HG03108 (cell line): Measurements from ENCODE around the gene ADGRG3.

Source experiments
- ATAC-seq: cut with Tn5 transposase; IDR thresholded peaks from one replicate; pipeline ENCODE4 v1.9.1; 2021; ENCODE audit warnings: moderate library complexity; ENCODE audit not compliant: unreplicated experiment

Gene ADGRG3

DNA sequence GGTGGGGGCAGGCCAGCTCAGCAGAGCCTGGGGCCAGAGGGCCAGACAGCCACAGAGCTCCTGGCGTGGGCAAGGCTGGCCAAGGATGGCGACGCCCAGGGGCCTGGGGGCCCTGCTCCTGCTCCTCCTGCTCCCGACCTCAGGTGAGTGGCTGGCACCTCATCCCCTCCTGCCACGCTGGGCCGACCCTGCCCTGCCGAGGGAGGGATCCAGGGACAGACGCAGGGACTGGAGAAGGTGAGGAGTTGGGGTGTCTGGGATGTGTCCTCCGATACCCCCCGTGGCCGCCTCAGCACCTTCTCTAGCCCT is at the start of gene ADGRG3:
ADGRG3 (plus strand) TSS at position 44 of the 309 bp plus-strand sequence; CDS start at position 86, 42 bp downstream.
- no peak for ATAC-seq

DNA sequence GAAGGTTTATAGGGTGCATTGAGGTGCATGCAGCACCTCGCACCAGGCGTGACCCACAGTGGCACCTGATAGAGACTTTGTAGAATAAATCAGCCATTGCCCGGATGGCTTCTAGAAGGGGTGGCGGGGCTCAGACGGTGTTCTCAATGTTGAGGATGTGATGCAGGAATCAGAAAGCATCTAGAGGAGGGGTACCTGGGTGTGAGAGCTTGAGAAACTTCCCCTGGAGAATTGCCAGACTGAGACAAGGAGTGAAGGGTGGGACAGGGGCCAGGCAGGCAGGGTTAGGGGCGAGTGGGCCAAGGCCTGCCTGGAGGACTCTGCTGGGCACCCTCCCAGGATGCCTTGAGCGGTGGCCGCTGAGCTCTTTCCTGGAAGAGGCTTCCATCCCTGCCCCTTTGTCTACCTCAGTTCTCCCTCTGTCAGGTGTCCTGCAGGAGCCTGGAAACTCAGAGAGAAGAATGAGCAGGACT is 48.9 kb upstream of the ADGRG3 start:
- no peak for ATAC-seq

GRCh38 chr16:57619606-57620334 is 48.3 kb upstream of the ADGRG3 start:
- ATAC-seq = no peak

GRCh38 chr16:57620335-57621231 is 47.5 kb upstream of the ADGRG3 start:
- ATAC-seq = no peak

DNA sequence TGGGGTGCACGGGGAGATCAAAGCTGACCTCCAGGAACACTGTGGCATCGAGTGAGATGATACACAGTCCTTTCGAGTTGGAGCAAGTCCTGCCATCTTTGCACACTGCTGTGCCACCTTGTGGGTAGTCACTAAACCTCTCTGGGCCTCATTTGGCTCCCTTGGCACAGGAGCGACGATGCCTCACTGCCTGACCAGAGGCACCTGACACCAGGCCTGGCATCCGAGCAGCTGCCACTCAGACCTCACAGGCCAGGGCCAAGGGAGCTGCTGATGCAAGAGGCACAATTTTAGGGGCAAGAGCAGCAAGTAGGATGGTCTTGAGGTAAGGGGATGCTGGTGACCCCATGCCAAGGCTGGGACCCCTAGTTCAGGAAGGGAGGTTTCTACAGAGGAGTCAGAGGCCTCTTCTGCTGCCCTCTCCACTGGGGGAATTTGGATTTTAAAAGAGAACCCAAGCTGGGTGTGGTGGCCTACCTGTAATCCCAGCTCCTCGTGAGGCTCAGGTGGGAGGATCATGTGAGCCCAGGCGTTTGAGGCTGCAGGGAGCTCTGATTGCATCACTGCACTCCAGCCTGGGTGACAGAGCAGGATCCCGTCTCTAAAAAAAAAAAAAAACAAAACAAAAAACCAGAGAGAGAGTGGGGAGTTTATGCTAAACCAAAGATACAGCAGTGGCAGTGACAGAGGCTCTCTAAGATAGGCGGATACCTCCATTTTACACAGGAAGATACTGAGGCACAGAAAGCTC is 46.4 kb upstream of the ADGRG3 start:
- ATAC-seq = no peak

DNA sequence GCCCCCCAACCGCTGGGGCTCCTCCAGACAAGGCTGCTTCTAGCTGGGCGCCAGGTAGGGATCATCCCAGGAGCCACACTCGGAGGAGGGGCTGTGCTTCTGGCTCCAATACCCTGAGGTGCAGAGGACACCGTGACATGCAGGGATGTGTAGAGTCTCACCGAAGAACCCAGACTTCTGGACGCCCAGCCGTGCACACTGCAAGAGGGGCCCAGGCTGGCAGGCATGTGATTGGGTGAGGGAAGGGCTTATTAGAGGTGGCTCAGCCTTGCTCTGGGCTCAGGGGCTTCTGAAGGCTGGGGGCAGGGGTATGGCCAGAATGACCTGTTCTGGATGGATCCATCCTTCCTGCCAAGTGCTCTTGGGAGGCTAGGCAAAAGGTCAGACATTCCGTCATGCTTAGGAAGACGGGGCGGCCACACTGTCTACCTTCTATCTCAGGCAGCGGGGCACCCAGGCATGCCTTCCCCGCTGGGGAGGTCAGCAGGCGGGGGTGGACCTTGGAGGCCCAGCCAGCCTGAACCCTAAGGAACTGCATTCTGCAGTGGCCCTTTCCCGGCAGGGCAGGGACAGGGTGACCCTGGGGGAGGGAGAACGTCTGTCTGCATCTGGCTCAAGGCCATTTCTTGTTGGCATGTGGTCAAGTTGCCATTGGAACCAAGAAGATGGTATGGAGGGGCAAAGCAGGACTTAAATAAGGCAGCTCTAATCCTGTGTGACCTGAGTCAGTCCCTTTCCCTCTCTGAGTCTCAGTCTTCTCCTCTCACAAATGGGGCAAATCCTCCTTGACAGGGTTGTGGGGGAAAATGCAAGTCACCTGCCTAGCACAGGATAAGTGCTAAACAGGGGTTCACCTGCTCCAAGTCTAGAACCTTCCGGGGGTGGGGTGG is 45.5 kb upstream of the ADGRG3 start:
- ATAC-seq = no peak

DNA sequence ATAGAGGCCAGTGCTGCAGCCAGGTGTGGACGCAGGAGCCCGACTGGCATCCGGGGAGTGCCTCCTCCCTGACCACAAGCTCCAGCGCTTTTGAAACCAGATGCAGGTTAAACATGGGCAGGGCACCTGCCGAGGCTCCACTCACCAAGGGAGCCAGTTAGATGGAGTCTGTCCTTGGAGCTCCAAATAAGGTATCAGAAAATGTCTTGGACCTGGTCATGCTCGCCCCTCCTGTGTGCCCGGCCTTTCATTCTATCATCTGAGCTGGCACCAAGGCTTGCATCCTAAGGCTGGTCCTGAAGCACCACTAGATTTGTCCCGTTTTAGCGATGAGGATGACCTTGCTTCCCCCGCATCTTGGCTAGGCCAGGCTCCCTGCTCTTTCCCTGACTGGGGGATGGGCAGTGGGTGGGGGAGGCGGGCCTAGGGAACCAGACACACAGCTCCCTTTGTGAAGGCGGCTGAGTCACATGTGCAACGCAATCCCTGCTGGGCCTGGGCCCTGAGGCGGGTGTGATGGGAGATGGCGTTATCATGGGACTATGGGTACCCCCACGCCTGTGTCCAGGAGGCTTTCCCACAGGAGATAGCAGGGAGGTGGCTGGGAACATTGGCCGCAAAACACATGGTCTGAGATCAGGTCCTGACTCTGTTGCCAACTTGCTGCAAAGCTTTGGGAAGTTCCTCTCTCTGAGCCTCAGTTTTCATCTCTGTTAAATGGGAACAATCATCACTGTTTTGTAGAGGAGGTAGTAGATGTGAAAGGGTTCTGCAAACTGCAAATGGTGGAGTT is 44.7 kb upstream of the ADGRG3 start:
- no peak for ATAC-seq

DNA sequence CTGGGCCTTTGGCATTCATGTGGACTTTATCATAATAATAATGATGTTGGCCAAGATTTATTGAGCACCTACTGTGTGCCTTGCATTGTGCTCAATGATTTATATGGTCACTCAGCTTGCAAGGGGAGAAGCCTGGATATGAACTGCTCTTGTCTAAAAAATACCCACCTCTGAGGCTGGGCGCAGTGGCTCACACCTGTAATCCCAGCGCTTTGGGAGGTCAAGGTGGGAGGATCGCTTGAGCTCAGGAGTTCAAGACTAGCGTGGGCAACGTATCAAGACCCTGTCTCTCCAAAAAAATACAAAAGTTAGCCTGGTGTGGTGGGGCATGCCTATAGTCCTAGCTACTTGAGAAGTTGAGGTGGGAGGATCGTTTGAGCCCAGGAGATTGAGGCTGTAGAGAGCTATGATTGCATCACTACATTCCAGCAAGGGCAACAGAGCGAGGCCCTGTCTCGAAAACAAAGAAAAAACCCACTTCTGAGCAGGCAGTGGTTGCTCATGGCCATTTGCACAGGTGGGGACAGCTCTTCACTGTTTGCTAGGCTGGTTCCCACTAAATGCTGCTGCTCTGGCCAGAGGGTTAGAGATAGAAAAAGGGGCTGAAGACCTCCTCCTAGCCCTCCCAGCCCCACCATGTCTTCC is 43.9 kb upstream of the ADGRG3 start:
- no peak for ATAC-seq

DNA sequence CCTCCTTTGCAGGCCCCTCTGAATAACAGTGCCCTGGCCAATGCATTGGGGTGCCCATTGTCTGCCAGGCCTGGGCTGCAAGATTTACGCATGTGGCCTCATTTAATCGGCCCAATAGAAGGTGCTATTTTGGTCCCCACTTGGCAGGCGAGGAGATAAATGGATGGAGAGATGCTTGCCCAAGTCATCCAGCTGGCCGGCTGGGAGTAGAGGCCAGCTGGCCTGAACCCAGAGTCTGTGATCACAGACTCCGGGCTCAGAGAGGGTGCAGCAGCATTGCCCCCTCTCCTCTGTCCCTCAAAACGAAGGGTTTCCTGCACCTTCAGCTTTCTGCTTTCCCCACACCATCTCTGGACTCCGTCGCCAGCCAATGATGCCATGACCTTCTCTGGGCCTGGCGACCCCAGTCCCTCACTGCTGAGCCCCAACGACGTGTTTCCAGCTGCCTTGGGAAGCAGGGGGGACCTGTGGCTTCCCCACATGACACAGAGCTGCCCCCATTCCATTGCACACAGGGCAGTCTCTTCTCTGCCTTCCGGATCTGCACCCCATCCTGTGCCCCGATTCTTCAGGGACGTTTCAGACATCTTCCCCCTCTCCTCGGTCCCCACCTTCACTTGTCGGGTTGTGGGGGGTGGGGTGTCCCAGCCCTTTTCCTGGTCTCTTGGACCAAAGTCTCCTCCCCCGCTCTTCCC is 43.2 kb upstream of the ADGRG3 start:
- ATAC-seq = no peak

DNA sequence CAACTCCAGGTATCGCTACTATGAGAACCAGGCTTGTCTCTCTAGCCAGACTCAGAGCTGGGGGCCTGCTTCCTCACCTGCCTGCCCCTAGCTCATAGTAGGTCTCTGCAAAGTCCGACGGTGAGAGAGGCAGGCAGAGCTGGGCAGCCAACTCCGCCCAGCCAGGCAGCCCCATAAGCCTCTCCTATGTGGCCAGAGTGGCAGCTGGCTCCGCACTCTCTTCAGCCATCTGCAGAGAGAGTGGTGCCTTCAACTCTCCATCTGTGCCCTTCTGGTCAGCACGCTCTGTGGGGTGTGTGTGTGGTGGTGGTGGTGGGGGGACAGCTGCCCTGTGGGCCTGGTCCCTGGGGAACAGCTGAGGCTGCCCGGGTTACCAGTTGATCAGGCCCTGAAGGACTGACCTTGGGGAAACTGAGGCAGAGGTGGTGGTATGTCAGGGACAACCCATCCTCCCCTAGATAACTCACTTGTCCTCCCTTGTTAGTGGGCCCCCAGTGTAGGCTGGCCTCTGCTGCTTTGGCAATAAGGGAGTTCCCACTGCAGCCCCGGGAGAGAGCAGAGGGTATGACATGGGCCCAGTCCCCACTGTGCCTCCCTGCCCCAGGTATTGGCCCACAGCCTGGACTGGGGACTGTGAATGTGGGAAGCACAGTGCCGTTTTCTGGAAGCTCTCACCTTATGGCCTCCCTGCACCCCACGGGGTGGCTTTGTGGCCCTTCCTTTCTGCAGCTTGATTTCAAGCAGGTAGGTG is 41.5 kb upstream of the ADGRG3 start:
- ATAC-seq = no peak

DNA sequence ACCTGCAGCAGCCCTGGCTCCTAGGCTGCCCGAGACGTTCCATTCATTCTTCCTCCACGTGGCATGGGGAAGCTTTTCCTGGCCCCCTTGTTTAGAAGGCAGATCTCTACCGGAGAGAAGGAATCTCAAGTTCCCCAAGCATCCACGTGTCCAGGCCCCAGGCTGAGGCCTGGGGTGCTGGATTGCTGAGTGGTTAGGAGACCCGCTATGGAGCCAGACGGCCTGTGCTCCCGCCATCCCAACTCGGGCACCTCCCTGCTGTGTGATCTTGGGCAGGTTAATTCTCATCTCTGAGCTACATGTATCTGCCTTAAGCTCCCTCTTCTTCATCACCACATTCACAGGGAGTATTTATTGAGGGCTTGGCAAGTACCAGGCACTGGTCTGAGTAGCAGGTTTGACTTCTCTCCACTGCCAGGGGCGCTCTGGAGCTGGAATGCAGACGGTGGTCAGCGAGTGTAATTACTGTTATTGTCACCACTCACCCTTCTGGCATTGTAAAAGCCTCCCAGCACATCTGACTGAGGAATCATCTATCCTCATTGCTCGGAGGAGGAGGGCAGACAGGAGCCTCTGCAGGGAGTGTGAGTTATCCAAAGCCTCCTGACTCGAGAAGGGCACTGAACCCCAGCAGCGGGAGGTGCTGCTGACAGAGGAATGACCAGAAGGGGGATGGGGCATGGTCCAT is 40.8 kb upstream of the ADGRG3 start:
- no peak for ATAC-seq

DNA sequence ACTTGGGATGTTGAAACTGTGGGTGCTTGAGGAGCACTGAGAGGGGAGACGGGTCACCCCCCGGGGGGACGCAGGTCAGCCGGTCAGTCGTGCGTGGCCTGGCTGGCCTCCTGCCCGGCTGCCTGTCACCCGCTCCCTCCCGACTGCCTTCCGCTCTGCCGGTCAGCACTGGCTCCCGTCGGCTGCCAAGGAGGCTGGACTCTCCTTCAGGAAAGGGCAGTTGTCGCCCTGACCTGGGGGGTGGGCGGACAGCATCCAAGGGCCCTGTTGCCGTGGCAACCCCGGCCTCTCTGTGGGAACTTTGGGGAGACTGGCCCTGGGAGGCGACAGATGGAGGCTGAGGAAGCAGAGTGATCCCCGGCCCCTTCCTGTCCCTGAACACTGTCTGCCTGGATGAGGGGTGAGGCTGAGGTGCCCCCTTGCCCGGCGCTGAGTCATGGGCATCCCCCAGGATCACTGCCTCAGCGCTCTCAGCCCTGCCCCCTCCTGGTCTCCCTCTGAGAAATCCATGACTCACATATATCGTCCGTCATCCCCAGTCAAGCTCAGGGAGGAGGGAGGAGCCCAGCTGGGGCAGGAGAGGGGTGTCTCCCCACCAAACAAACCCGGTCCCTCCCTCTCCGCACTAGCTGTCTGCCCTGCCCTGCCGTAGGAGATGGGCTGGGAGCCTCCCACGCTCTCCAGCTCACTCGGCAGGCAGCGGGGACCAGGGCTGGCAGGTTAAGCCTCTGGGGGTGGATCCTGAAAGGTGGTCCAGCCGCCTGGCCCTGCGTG is 39.9 kb upstream of the ADGRG3 start, which contains the start of gene ADGRG1:
ADGRG1 (plus strand) TSS at position 623 of the 774 bp plus-strand sequence. CDS start 21,658 bp downstream, outside the sequence.
- no peak for ATAC-seq

DNA sequence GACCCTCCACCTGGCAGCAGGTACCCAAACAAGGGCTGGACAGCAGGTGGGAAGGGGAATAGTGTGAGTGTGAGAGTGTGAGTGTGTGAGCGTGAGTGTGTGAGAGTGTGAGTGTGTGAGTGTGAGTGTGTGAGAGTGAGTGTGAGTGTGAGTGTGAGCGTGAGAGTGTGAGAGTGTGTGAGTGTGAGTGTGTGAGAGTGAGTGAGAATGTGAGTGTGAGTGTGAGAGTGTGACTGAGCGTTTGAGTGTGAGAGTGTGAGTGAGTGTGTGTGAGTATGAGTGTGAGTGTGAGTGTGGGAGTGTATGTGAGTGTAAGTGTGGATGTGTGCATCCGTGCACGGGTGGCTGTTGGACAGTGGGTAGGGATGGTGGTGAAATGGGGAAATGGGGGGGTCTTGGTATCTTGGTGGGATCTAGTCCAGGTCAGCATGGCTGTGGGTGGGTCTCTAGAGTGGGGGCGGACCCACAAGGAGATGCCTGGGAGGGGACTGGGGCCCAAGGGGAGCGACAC is 39.3 kb upstream of the ADGRG3 start:
- no peak for ATAC-seq

DNA sequence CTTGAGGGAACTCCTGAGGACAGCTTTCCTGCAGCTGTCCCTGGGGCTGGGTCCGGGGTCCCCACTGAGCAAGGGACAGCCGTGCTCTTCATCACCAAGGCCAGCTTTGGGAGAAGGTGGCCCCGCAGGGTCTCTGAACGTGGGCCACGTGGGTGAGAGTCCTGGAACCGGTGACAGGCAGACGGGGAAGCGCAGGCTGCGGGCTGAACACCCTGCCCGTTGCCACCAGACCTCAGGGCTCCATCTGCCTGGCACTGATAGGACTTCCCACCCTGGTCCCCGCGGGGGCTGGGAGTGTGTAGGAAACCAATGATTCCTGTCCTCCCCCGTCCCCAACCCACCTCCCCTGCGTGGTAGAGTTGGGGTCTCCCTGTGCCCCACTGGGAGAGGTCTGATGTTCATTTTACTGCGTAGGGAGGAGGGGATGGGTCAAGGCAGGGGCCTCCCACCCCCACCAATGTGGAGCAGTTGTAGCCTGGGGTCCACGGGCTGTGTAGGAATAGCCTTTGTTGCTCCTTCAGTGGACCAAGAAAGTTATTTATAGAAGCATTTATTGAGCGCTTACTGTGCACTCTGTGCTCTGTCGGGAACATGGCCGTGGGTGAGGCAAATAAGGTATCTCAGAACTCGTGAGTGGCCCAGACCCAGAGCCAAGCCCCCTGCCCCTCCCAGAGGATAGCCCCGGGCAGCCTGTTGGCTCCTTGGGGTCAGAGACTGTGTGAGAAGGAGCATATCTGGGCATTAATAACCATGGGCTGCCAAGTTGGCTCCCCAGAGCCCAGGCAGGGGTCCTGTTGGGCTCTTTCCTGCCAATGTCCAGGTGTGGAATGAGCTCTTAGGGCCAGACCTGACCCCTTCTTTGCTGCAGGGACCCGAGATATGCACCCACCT is 38.3 kb upstream of the ADGRG3 start:
- no peak for ATAC-seq

- ATAC-seq = no peak
Observed at GRCh38 chr16:57630407-57630797, 37.7 kb upstream of the ADGRG3 start.
